K562 (cell line): ENCODE measurements around the gene PCSK6. TPM values are rescaled to one million over a fixed set of nuclear protein-coding genes. Genes with fewer than 3 reads are reported as not detected.
A peak's percentile ranks its signal among the peaks of the same experiment; 100 is the strongest.

Experiments
- CXXC5 ChIP-seq: fragments of 250-450 bp; sonication (Bioruptor Pico); IDR thresholded peaks from 2 replicates; pipeline ENCODE4 v1.8.0; 2022; ENCODE audit warnings: inconsistent platforms, mild to moderate bottlenecking, moderate library complexity
- E2F3 ChIP-seq: fragments of 250-450 bp; sonication (Bioruptor Pico); IDR thresholded peaks from 2 replicates; pipeline ENCODE4 v1.4.0; 2020; ENCODE audit warnings: mild to moderate bottlenecking
- FOXP4 ChIP-seq: sonication (generic); formaldehyde crosslinking; IDR thresholded peaks from 2 replicates; pipeline ENCODE4 v1.8.0; 2022; ENCODE audit warnings: mild to moderate bottlenecking, missing genetic modification reagents, borderline replicate concordance
- JUN ChIP-seq, 2 experiments: sonication (generic) in 1 of 2; formaldehyde crosslinking in 1 of 2; IDR thresholded peaks; 2 replicates each; pipeline versions ENCODE4 v1.6.1 to v1.8.0; 2012 to 2022; ENCODE audit warnings: borderline replicate concordance in 2 of 2, mild to moderate bottlenecking in 2 of 2, improper control_type of control experiment in 1 of 2, low read depth in 1 of 2, low read length in 1 of 2, missing genetic modification reagents in 1 of 2
- MAFK ChIP-seq: IDR thresholded peaks from 2 replicates; pipeline ENCODE4 v1.6.1; 2011; ENCODE audit warnings: low read length, improper control_type of control experiment
- MYC ChIP-seq, 2 experiments: fragments of 250-450 bp in 1 of 2; sonication (Bioruptor Pico) in 1 of 2; IDR thresholded peaks; 2 replicates each; pipeline versions ENCODE4 v1.5.1 to v1.6.1; 2012 to 2021; ENCODE audit warnings: low read depth in 2 of 2, borderline replicate concordance in 1 of 2, improper control_type of control experiment in 1 of 2, low read length in 1 of 2, mild to moderate bottlenecking in 1 of 2, moderate library complexity in 1 of 2
- NEUROD1 ChIP-seq: fragments of 150-350 bp; IDR thresholded peaks from 2 replicates; pipeline ENCODE4 v1.6.1; 2014; ENCODE audit warnings: borderline replicate concordance, low read length, low read depth; ENCODE audit not compliant: partially characterized antibody
- NONO ChIP-seq, 2 experiments: fragments of 200-400 bp in 1 of 2; fragments of 450-650 bp in 1 of 2; formaldehyde crosslinking in 1 of 2; IDR thresholded peaks; 2 replicates each; pipeline ENCODE4 v1.6.1; 2017; ENCODE audit warnings: low read depth in 2 of 2, mild to moderate bottlenecking in 2 of 2, moderate library complexity in 2 of 2, low read length in 1 of 2
- NR2C2 ChIP-seq, 2 experiments: fragments of 200-800 bp in 1 of 2; sonication (Bioruptor generic) in 1 of 2; sonication (generic) in 1 of 2; formaldehyde crosslinking in 1 of 2; IDR thresholded peaks; 2 replicates each; pipeline versions ENCODE4 v1.6.1 to v1.8.0; 2016 to 2022; ENCODE audit warnings: mild to moderate bottlenecking in 1 of 2, missing compliant biosample characterization in 1 of 2, missing genetic modification characterization in 1 of 2, missing genetic modification reagents in 1 of 2
- POLR2AphosphoS5 ChIP-seq: IDR thresholded peaks from 2 replicates; pipeline ENCODE4 v1.6.1; 2011; ENCODE audit warnings: mild to moderate bottlenecking, low read depth, low read length, moderate library complexity; ENCODE audit not compliant: control insufficient read depth, insufficient read depth
- POLR2G ChIP-seq: fragments of 200-400 bp; formaldehyde crosslinking; IDR thresholded peaks from 2 replicates; pipeline ENCODE4 v1.6.1; 2017; ENCODE audit warnings: low read depth, mild to moderate bottlenecking, antibody characterized with exemption, low read length, moderate library complexity
- RREB1 ChIP-seq: fragments of 250-450 bp; sonication (Bioruptor Pico); IDR thresholded peaks from 2 replicates; pipeline ENCODE4 v1.4.0; 2020
- USF1 ChIP-seq: sonication (generic); formaldehyde crosslinking; IDR thresholded peaks from 2 replicates; pipeline ENCODE4 v1.9.0; 2022; ENCODE audit warnings: mild to moderate bottlenecking, missing genetic modification reagents
- ZNF143 ChIP-seq: sonication (generic); formaldehyde crosslinking; IDR thresholded peaks from 2 replicates; pipeline ENCODE4 v1.9.0; 2022; ENCODE audit warnings: mild to moderate bottlenecking, missing genetic modification reagents
- ZNF232 ChIP-seq: sonication (generic); formaldehyde crosslinking; IDR thresholded peaks from 2 replicates; pipeline ENCODE4 v1.8.0; 2022; ENCODE audit warnings: mild to moderate bottlenecking, missing genetic modification reagents
- polyA plus RNA-seq, 8 experiments: library from polyadenylated mRNA; depleted of rRNA in 4 of 8; stranded (reverse) in 5 of 8; unstranded in 3 of 8; fragments of >200 nt; fragmentation: Nextera tagmentation in 2 of 8; fragmentation: Illumina TruSeq in 1 of 8; extraction: Ambion mirVana in 2 of 8; extraction: Trizol in 1 of 8; gene quantifications; 2 replicates each; pipeline versions ENCODE4 v1.2.1 to v1.2.3, GENCODE V29; 2011 to 2014; ENCODE audit warnings: inconsistent platforms in 1 of 8, missing spikeins in 1 of 8
- total RNA-seq, 7 experiments: library from RNA; depleted of rRNA in 6 of 7; stranded (reverse); fragments of >200 nt in 6 of 7; fragmentation: Illumina TruSeq in 2 of 7; extraction: Trizol in 2 of 7; gene quantifications; 2 replicates each; pipeline versions ENCODE4 v1.2.1 to v1.2.3, GENCODE V29; 2011 to 2021; ENCODE audit warnings: low replicate concordance in 1 of 7

Gene PCSK6
- total and polyA plus RNA-seq, 9 of the 15 experiments (the other 6 are each of a cell fraction or from before 2014, with no cell fraction given): 2.2 to 32.6 (median 14.5) TPM

GRCh38 chr15:101294731-101295606 is 194.5 kb downstream of the PCSK6 start, which contains the start of gene SNRPA1 (continued):
- TF ChIP-seq CXXC5 (CRISPR knock-in tag) (peak; percentile 94), POLR2G (peak; percentile 98), NR2C2 (CRISPR knock-in tag; IDR thresholded peaks at IDR 0.05) (no peak; the same call in none of the 2 replicates), NR2C2 (tag; IDR thresholded peaks at IDR 0.05) (peak; percentile 85), NEUROD1 (peak; percentile 73), MAFK (peak; percentile 13; the same call in 1 of the 2 replicates), RREB1 (CRISPR knock-in tag) (0 out of 2 replicates have a peak, but pooled peaks have one; percentile 48), NONO (IDR thresholded peaks at IDR 0.05; ENCODE audit: low read depth in 2 of 2, low read length in 1 of 2) (peak; percentile 32 to 33; a peak in 2 of 4 replicates), ZNF232 (0 out of 2 replicates have a peak, but pooled peaks have one; percentile 46), E2F3 (CRISPR knock-in tag) (peak; percentile 91), MYC (IDR thresholded peaks at IDR 0.05; ENCODE audit: low read depth, low read length) (peak; percentile 89), MYC (CRISPR knock-in tag; IDR thresholded peaks at IDR 0.05; ENCODE audit: borderline replicate concordance, low read depth) (peak; percentile 90; the same call in 1 of the 2 replicates), FOXP4 (CRISPR knock-in tag) (peak; percentile 59; the same call in 1 of the 2 replicates), POLR2AphosphoS5 (peak; percentile 66), ZNF143 (CRISPR knock-in tag) (peak; percentile 91), USF1 (peak; percentile 50), JUN (IDR thresholded peaks at IDR 0.05; ENCODE audit: borderline replicate concordance, low read depth, low read length) (peak; percentile 49; the same call in 1 of the 2 replicates), JUN (CRISPR knock-in tag; IDR thresholded peaks at IDR 0.05; ENCODE audit: borderline replicate concordance) (0 out of 2 replicates have a peak, but pooled peaks have one; percentile 76)
